Measurements from ENCODE around the gene CRB2.

The CRB2 gene

GRCh38 chr9:123424552-123425225, 68.7 kb downstream of the CRB2 start:
- ATAC-seq, result no peak

DNA sequence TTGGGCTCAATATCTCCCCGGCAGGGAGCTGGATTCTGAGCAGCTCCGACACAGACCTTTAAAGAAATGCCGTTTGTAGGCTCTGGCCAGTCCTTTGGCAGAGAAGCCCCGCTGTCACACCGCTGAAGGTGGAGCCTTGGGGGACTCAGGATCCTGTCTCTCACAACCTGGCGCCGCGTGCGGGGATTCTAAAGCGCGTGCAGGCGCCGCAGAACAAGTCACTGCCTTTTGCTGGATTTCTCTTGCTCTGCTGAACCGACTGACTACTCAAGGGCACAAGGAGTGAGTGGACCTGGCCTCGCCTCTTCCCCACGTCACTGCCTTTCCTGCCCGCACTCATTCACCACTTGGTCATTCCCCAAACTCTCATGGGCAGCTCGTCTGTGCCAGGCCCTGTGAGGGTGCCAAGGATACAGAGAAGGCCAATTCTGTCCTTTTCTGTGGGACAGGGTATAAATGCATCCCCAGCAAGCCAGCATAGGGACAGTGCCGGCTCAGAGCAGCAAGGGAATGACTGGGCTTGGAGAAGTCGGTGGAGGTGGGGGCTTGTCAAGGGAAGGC, 69.3 kb downstream of the CRB2 start:
- no peak for ATAC-seq

- ATAC-seq, result no peak
Measured at GRCh38 chr9:123425836-123426365, 69.9 kb downstream of the CRB2 start.

DNA sequence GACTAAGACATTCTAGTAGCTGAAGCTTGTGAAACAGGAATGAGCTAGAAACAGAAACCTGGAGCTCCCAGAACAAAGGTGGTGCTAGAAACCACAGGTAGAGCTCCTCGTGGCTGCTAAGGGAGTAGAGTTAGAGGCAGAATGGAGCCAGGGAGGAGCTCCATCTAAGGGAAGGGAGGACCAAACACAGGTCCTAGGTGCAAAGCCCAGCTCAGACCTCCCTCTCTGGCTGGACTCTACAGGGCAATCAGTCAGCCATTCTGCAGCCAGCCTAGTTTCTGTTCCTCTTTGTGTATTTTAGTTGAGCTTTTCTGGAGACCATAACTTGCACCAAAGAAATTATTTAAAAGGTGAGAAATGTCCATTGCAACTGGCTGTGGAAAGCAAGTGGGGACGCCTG, 70.4 kb downstream of the CRB2 start:
- no peak for ATAC-seq
